Measurements from ENCODE around the gene EPG5.

EPG5 gene

GRCh38 chr18:46010050-46010449, 42.9 kb upstream of the EPG5 start:
- no peaks in the 10 kb centered on the region for H3K36me3 ChIP-seq (ENCODE audit: insufficient read depth, low read length)
- DNase-seq (no peak), ATAC-seq (ENCODE audit: insufficient read depth, low read depth) (no peak)
- no peaks in the 10 kb centered on the region for H3K4me1 ChIP-seq (ENCODE audit: insufficient read depth, low read length)
- no peaks in the 10 kb centered on the region for H3K27me3 ChIP-seq (ENCODE audit: insufficient read depth, low read length, poor library complexity)
- H4K20me1 ChIP-seq (ENCODE audit: insufficient read depth, low read length): no peaks in the 10 kb centered on the region
- no peak overlapping the region for H3K4me3 ChIP-seq (ENCODE audit: low read depth in 1 of 2, low read length in 2 of 2)
- H3K9me3 ChIP-seq (ENCODE audit: insufficient read depth, low read length, severe bottlenecking): no peaks in the 10 kb centered on the region
- no peaks in the 10 kb centered on the region for H3K79me2 ChIP-seq (ENCODE audit: insufficient read depth, low read length)
- H3K9ac ChIP-seq (ENCODE audit: low read depth, low read length): no peak overlapping the region
- H2AFZ ChIP-seq (ENCODE audit: low read depth, low read length): no peak overlapping the region
- TF ChIP-seq EZH2 (IDR thresholded peaks at IDR 0.05; ENCODE audit: borderline replicate concordance, low read depth, low read length, severe bottlenecking): no peak
- no peak for TF ChIP-seq CTCF (IDR thresholded peaks at IDR 0.05; ENCODE audit: borderline replicate concordance, extremely low read depth, low read length, poor library complexity, severe bottlenecking)
- H3K27ac ChIP-seq (ENCODE audit: low read length): no peak overlapping the region
- no peak overlapping the region for H3K4me2 ChIP-seq (ENCODE audit: insufficient read depth, low read length)

- Histone ChIP-seq H3K27me3 (ENCODE audit: insufficient read depth, low read length, poor library complexity) (no peaks in the 10 kb centered on the region), H3K9me3 (ENCODE audit: insufficient read depth, low read length, severe bottlenecking) (no peaks in the 10 kb centered on the region), H2AFZ (ENCODE audit: low read depth, low read length) (no peak overlapping the region), H4K20me1 (ENCODE audit: insufficient read depth, low read length) (no peaks in the 10 kb centered on the region), H3K79me2 (ENCODE audit: insufficient read depth, low read length) (no peaks in the 10 kb centered on the region), H3K36me3 (ENCODE audit: insufficient read depth, low read length) (no peaks in the 10 kb centered on the region), H3K27ac (ENCODE audit: low read length) (no peak overlapping the region), H3K4me2 (ENCODE audit: insufficient read depth, low read length) (no peak overlapping the region), H3K4me3 (ENCODE audit: low read depth in 1 of 2, low read length in 2 of 2) (no peak overlapping the region), H3K4me1 (ENCODE audit: insufficient read depth, low read length) (no peaks in the 10 kb centered on the region), H3K9ac (ENCODE audit: low read depth, low read length) (no peak overlapping the region)
- no peak for ATAC-seq (ENCODE audit: insufficient read depth, low read depth)
- no peak for DNase-seq
- TF ChIP-seq CTCF (IDR thresholded peaks at IDR 0.05; ENCODE audit: borderline replicate concordance, extremely low read depth, low read length, poor library complexity, severe bottlenecking) (no peak), EZH2 (IDR thresholded peaks at IDR 0.05; ENCODE audit: borderline replicate concordance, low read depth, low read length, severe bottlenecking) (no peak)
Measured at GRCh38 chr18:46009125-46009840, 42.2 kb upstream of the EPG5 start.

GRCh38 chr18:46008531-46008930, 41.4 kb upstream of the EPG5 start:
- Histone ChIP-seq H3K4me1 (ENCODE audit: insufficient read depth, low read length) (no peaks in the 10 kb centered on the region), H3K4me2 (ENCODE audit: insufficient read depth, low read length) (no peak overlapping the region), H3K27ac (ENCODE audit: low read length) (no peak overlapping the region), H2AFZ (ENCODE audit: low read depth, low read length) (no peak overlapping the region), H3K4me3 (ENCODE audit: low read depth in 1 of 2, low read length in 2 of 2) (no peak overlapping the region), H3K9me3 (ENCODE audit: insufficient read depth, low read length, severe bottlenecking) (no peaks in the 10 kb centered on the region), H3K9ac (ENCODE audit: low read depth, low read length) (no peak overlapping the region), H3K27me3 (ENCODE audit: insufficient read depth, low read length, poor library complexity) (no peaks in the 10 kb centered on the region), H3K36me3 (ENCODE audit: insufficient read depth, low read length) (no peaks in the 10 kb centered on the region), H4K20me1 (ENCODE audit: insufficient read depth, low read length) (no peaks in the 10 kb centered on the region), H3K79me2 (ENCODE audit: insufficient read depth, low read length) (no peaks in the 10 kb centered on the region)
- ATAC-seq (ENCODE audit: insufficient read depth, low read depth): no peak
- DNase-seq: no peak
- TF ChIP-seq EZH2 (IDR thresholded peaks at IDR 0.05; ENCODE audit: borderline replicate concordance, low read depth, low read length, severe bottlenecking) (no peak), CTCF (IDR thresholded peaks at IDR 0.05; ENCODE audit: borderline replicate concordance, extremely low read depth, low read length, poor library complexity, severe bottlenecking) (no peak)

All from DND-41 (cell line).